ENCODE measurements around the gene ATG4D.

The ATG4D gene

GRCh38 chr19:10553087-10553667 is 9.5 kb downstream of the ATG4D start:
- Histone ChIP-seq H3K36me3 (ENCODE audit: control insufficient read depth, insufficient read depth, low read length) (no peaks in the 10 kb centered on the region), H3K4me2 (ENCODE audit: low read length) (no peak overlapping the region), H3K9ac (no peak overlapping the region), H3K79me2 (no peaks in the 10 kb centered on the region), H3K4me3 (ENCODE audit: low read depth, low read length) (no peak overlapping the region), H3K27ac (no peak overlapping the region), H3K9me3 (ENCODE audit: control insufficient read depth, low read length) (no peaks in the 10 kb centered on the region), H3K4me1 (no peaks in the 10 kb centered on the region), H2AFZ (no peak overlapping the region), H3K27me3 (ENCODE audit: control insufficient read depth, insufficient read depth, low read length) (no peaks in the 10 kb centered on the region)
- no peak for TF ChIP-seq CTCF (IDR thresholded peaks at IDR 0.05)

GRCh38 chr19:10553943-10554381 is 10.3 kb downstream of the ATG4D start:
- Histone ChIP-seq H3K9ac (no peak overlapping the region), H3K36me3 (ENCODE audit: control insufficient read depth, insufficient read depth, low read length) (no peaks in the 10 kb centered on the region), H3K79me2 (no peaks in the 10 kb centered on the region), H3K27ac (no peak overlapping the region), H3K9me3 (ENCODE audit: control insufficient read depth, low read length) (no peaks in the 10 kb centered on the region), H3K4me3 (ENCODE audit: low read depth, low read length) (no peak overlapping the region), H3K4me1 (no peaks in the 10 kb centered on the region), H3K4me2 (ENCODE audit: low read length) (no peak overlapping the region), H3K27me3 (ENCODE audit: control insufficient read depth, insufficient read depth, low read length) (no peaks in the 10 kb centered on the region), H2AFZ (no peak overlapping the region)
- no peak for TF ChIP-seq CTCF (IDR thresholded peaks at IDR 0.05)

GRCh38 chr19:10554760-10555609 is 11.3 kb downstream of the ATG4D start:
- TF ChIP-seq CTCF (IDR thresholded peaks at IDR 0.05) = no peak
- Histone ChIP-seq H3K9ac (no peak overlapping the region), H3K27ac (no peak overlapping the region), H3K27me3 (ENCODE audit: control insufficient read depth, insufficient read depth, low read length) (no peaks in the 10 kb centered on the region), H3K79me2 (no peaks in the 10 kb centered on the region), H3K4me3 (ENCODE audit: low read depth, low read length) (no peak overlapping the region), H2AFZ (no peak overlapping the region), H3K4me2 (ENCODE audit: low read length) (no peak overlapping the region), H3K9me3 (ENCODE audit: control insufficient read depth, low read length) (no peaks in the 10 kb centered on the region), H3K4me1 (no peaks in the 10 kb centered on the region), H3K36me3 (ENCODE audit: control insufficient read depth, insufficient read depth, low read length) (no peaks in the 10 kb centered on the region)

GRCh38 chr19:10555610-10555973 is 11.9 kb downstream of the ATG4D start:
- Histone ChIP-seq H3K4me2 (ENCODE audit: low read length) (no peak overlapping the region), H3K79me2 (no peaks in the 10 kb centered on the region), H3K4me3 (ENCODE audit: low read depth, low read length) (no peak overlapping the region), H3K27ac (no peak overlapping the region), H2AFZ (no peak overlapping the region), H3K27me3 (ENCODE audit: control insufficient read depth, insufficient read depth, low read length) (no peaks in the 10 kb centered on the region), H3K36me3 (ENCODE audit: control insufficient read depth, insufficient read depth, low read length) (no peaks in the 10 kb centered on the region), H3K4me1 (no peaks in the 10 kb centered on the region), H3K9me3 (ENCODE audit: control insufficient read depth, low read length) (no peaks in the 10 kb centered on the region), H3K9ac (no peak overlapping the region)
- no peak for TF ChIP-seq CTCF (IDR thresholded peaks at IDR 0.05)
